Tibial artery (tissue), 4 donors: ENCODE data around the gene WASF1.

ENCODE experiments used
- DNase-seq, 2 donors: peaks; one replicate each; pipeline ENCODE4 v3.0.0-alpha.2; 2019
- H3K27ac ChIP-seq, 2 donors: fragments of 200-600 bp; sonication (generic) in 1 of 2; 1 replicate in 1 of 2; 2 replicates in 1 of 2; pipeline ENCODE4 v1.5.1; 2018 to 2019; ENCODE audit warnings: mild to moderate bottlenecking in 1 of 2
- H3K27me3 ChIP-seq, 2 donors: fragments of 200-600 bp; sonication (generic) in 1 of 2; one replicate each; pipeline versions ENCODE4 v1.5.1 to v1.6.0; 2016 to 2019
- H3K36me3 ChIP-seq, 3 donors: fragments of 200-600 bp; sonication (generic) in 2 of 3; one replicate each; pipeline ENCODE4 v1.5.1; 2016 to 2019; ENCODE audit warnings: mild to moderate bottlenecking in 2 of 3
- H3K4me1 ChIP-seq, 4 donors: fragments of 200-600 bp; sonication (generic) in 2 of 4; 1 replicate in 3 of 4; 2 replicates in 1 of 4; pipeline ENCODE4 v1.5.1; 2016 to 2019
- H3K4me3 ChIP-seq, 2 donors: fragments of 200-600 bp; sonication (generic) in 1 of 2; 1 replicate in 1 of 2; 2 replicates in 1 of 2; pipeline ENCODE4 v1.5.1; 2018 to 2019; ENCODE audit warnings: mild to moderate bottlenecking in 2 of 2
- H3K9me3 ChIP-seq, 3 donors: fragments of 200-600 bp; sonication (generic) in 1 of 3; one replicate each; pipeline ENCODE4 v1.5.1; 2016 to 2019
- intact Hi-C: fragments of 100-400 bp; cut with DNase I; formaldehyde crosslinking; loops from one replicate; pipeline ENCODE4 v1.15.0; 2023; ENCODE audit warnings: low total_unique reads
- TF ChIP-seq, protein P1 (sequence below), 2 experiments: fragments of 200-600 bp in 1 of 2; fragments of 450-650 bp in 1 of 2; IDR thresholded peaks; one replicate each; pipeline ENCODE4 v1.5.1; 2017 to 2019; ENCODE audit warnings: antibody characterized with exemption in 2 of 2, mild to moderate bottlenecking in 1 of 2, moderate library complexity in 1 of 2

The WASF1 gene

DNA sequence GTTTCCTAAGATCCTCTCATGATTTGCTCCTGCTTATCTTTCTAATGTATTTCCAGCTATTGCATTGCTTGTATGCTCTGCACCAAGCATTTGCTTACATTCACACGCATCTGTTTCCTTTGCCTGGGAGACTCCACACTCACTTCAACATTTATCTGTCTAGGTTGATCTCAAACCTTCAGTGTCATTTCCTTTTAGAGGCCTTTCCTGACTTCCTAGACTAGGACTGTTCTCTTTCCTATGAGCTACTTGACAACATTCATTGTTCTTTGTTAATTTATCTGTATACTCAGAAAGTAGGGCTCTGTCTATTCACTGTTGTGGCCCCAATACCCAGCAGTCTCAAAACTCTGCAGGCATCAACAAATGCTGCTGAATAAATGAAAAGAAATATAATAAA lies 84.4 kb downstream of the WASF1 start:
- Histone ChIP-seq H3K9me3 (no peaks in the 10 kb centered on the region), H3K27me3 (no peaks in the 10 kb centered on the region), H3K27ac (no peak overlapping the region), H3K4me1 (peaks cover 0 to 37% (median 11%) of the 10 kb centered on the region in 4 donors), H3K4me3 (no peak overlapping the region), H3K36me3 (no peaks in the 10 kb centered on the region)
- no peak for DNase-seq
- intact Hi-C loops, result no loop called here
- TF ChIP-seq, protein P1, sequence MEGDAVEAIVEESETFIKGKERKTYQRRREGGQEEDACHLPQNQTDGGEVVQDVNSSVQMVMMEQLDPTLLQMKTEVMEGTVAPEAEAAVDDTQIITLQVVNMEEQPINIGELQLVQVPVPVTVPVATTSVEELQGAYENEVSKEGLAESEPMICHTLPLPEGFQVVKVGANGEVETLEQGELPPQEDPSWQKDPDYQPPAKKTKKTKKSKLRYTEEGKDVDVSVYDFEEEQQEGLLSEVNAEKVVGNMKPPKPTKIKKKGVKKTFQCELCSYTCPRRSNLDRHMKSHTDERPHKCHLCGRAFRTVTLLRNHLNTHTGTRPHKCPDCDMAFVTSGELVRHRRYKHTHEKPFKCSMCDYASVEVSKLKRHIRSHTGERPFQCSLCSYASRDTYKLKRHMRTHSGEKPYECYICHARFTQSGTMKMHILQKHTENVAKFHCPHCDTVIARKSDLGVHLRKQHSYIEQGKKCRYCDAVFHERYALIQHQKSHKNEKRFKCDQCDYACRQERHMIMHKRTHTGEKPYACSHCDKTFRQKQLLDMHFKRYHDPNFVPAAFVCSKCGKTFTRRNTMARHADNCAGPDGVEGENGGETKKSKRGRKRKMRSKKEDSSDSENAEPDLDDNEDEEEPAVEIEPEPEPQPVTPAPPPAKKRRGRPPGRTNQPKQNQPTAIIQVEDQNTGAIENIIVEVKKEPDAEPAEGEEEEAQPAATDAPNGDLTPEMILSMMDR (IDR thresholded peaks at IDR 0.05), result no peak

DNA sequence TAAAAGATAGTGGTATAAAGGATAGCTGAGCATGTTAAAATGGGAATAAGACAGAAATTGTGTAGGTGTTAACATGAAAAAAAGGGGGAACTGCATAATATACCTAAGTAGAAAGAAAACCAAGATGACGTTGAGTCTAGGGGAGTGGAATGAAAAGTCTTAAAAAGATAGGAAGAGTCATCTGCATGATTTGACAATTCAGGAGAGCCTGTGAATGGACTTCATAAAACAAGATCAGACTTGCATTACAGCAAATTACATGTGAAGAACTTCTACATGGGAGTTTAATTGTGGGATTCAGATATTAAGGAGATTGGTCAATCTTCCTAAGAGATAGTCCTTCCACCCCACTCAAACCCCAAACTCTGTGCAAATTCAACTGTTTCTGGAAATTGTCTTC lies 85.5 kb downstream of the WASF1 start:
- TF ChIP-seq, protein P1 (IDR thresholded peaks at IDR 0.05), result no peak
- H3K4me1 ChIP-seq, result peaks cover 0 to 33% (median 11%) of the 10 kb centered on the region in 4 donors
- no peaks in the 10 kb centered on the region for H3K9me3 ChIP-seq
- DNase-seq, result no peak
- intact Hi-C loops, result no loop called here
- H3K27ac ChIP-seq, result no peak overlapping the region
- no peaks in the 10 kb centered on the region for H3K27me3 ChIP-seq
- no peak overlapping the region for H3K4me3 ChIP-seq
- H3K36me3 ChIP-seq, result no peaks in the 10 kb centered on the region

DNA sequence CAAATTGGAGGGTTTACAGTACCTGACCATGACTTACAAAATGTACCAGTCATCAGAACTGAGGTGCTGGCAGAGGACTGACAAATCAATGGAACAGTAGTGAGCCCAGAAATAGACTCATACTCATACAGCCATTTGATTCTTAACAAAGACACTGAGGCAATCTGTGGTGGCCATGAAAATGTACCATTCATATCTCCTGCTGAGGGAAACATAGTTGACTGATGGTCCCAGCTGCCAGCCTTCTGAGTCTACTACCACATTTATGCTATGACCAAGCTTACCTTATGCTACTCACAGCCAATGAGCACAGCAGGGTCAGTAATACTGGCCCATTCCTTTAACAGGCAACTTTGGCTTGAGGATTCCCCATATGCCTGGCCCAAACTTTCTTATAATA lies 88.6 kb downstream of the WASF1 start:
- no peak overlapping the region for H3K27ac ChIP-seq

DNA sequence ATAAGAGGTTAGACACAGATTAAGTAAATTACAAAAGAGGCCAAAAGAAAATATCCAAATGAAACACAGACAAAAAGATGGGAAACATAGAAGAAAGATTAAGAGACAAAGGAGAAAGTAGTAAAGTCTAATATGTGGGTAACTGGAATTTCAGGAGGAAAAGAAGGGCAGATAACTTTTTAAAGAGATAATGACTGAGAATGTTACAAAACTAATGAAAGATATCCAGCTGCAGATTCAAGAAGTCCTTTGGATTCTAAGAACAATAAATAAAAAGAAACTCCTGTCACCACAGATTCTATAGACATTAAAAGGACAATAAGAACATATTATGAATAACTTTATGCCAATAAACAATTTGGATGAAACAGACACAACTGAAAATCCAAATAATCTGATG lies 90.1 kb downstream of the WASF1 start:
- Histone ChIP-seq H3K27me3 (no peaks in the 10 kb centered on the region), H3K9me3 (no peaks in the 10 kb centered on the region), H3K36me3 (no peaks in the 10 kb centered on the region), H3K4me1 (no peaks in the 10 kb centered on the region), H3K27ac (no peak overlapping the region), H3K4me3 (no peak overlapping the region)
- no peak for DNase-seq
- TF ChIP-seq, protein P1 (IDR thresholded peaks at IDR 0.05), result no peak
- intact Hi-C loops, result no loop called here

More for the DNA sequence above, 88.6 kb downstream of the WASF1 start:
- intact Hi-C loops, result no loop called here
- Histone ChIP-seq H3K36me3 (no peaks in the 10 kb centered on the region), H3K27me3 (no peaks in the 10 kb centered on the region), H3K4me1 (peaks cover 0 to 2% (median under 1%) of the 10 kb centered on the region in 4 donors), H3K9me3 (no peaks in the 10 kb centered on the region), H3K4me3 (no peak overlapping the region)
- no peak for DNase-seq
- TF ChIP-seq, protein P1 (IDR thresholded peaks at IDR 0.05), result no peak

DNA sequence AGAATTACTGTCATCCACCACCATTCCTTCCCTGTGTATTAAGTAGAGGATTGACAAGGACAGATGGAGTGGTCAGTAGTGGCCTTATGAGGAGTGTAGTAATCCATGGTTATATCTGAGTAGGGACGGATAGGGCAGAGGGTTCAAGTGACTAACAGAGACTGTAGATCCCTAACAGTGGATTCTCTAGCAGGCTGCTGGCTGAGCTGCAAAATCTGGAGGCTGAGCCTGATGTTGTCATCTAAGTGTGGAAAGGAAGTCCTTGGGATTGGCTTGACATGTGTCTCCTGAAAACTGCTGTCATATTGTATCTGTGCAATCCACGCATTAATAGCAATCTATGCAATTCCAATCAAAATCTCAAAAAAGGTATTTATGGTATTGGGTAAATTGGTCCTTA lies 94.2 kb downstream of the WASF1 start:
- no peak for DNase-seq
- Histone ChIP-seq H3K4me1 (no peaks in the 10 kb centered on the region), H3K9me3 (no peaks in the 10 kb centered on the region), H3K27ac (no peak overlapping the region), H3K27me3 (no peaks in the 10 kb centered on the region), H3K4me3 (no peak overlapping the region), H3K36me3 (no peaks in the 10 kb centered on the region)
- intact Hi-C loops, result no loop called here
- TF ChIP-seq, protein P1 (IDR thresholded peaks at IDR 0.05), result no peak
